Mesendoderm (in vitro differentiated cells): Measurements from ENCODE around the gene ENAH.
"Not testable (repeated sequence)": the region's sequence is repeated elsewhere in the genome, so short reads cannot be mapped to it uniquely, and the experiment has no call there.

ENCODE experiments used
- DNase-seq: peaks from one replicate; pipeline ENCODE4 v3.0.0; 2013
- H2AK5ac ChIP-seq: 2 replicates; pipeline ENCODE4 v1.6.1; 2013; ENCODE audit warnings: low read length, inconsistent platforms
- H2BK120ac ChIP-seq: 2 replicates; pipeline ENCODE4 v1.6.1; 2013; ENCODE audit warnings: low read depth, mild to moderate bottlenecking, low read length, moderate library complexity, mixed read lengths
- H2BK15ac ChIP-seq: replicated peaks from 2 replicates; pipeline ENCODE4 v1.6.1; 2013; ENCODE audit warnings: low read depth, mild to moderate bottlenecking, moderate library complexity
- H2BK5ac ChIP-seq: 2 replicates; pipeline ENCODE4 v1.6.1; 2013; ENCODE audit warnings: low read length, inconsistent platforms
- H3K18ac ChIP-seq: 2 replicates; pipeline ENCODE4 v1.6.1; 2013; ENCODE audit warnings: mild to moderate bottlenecking, low read length, mixed read lengths
- H3K23ac ChIP-seq: one replicate; pipeline ENCODE4 v1.6.1; 2013; ENCODE audit warnings: low read length
- H3K27ac ChIP-seq: 2 replicates; pipeline ENCODE4 v1.5.1; 2013; ENCODE audit warnings: low read depth, mild to moderate bottlenecking, inconsistent platforms, low read length, moderate library complexity
- H3K27me3 ChIP-seq: 2 replicates; pipeline ENCODE4 v1.6.1; 2013; ENCODE audit warnings: low read length, control low read depth, mild to moderate bottlenecking, inconsistent platforms; ENCODE audit not compliant: insufficient read depth, poor library complexity
- H3K36me3 ChIP-seq: 2 replicates; pipeline ENCODE4 v1.6.1; 2013; ENCODE audit warnings: low read length, inconsistent platforms; ENCODE audit not compliant: control insufficient read depth, insufficient read depth
- H3K4ac ChIP-seq: one replicate; pipeline ENCODE4 v1.6.1; 2013; ENCODE audit warnings: low read depth, mild to moderate bottlenecking, low read length, moderate library complexity
- H3K4me1 ChIP-seq: 2 replicates; pipeline ENCODE4 v1.6.1; 2013; ENCODE audit warnings: low read depth, low read length, inconsistent platforms; ENCODE audit not compliant: control insufficient read depth
- H3K4me2 ChIP-seq: 2 replicates; pipeline ENCODE4 v1.6.1; 2013; ENCODE audit warnings: low read length
- H3K4me3 ChIP-seq: 2 replicates; pipeline ENCODE4 v1.5.1; 2013; ENCODE audit warnings: mild to moderate bottlenecking, low read length
- H3K56ac ChIP-seq: one replicate; pipeline ENCODE4 v1.6.1; 2013; ENCODE audit warnings: low read length
- H3K79me1 ChIP-seq: 2 replicates; pipeline ENCODE4 v1.6.1; 2013; ENCODE audit warnings: low read length, inconsistent platforms
- H3K79me2 ChIP-seq: 2 replicates; pipeline ENCODE4 v1.6.1; 2013; ENCODE audit warnings: mild to moderate bottlenecking, low read length; ENCODE audit not compliant: control insufficient read depth, insufficient read depth
- H3K9ac ChIP-seq: 2 replicates; pipeline ENCODE4 v1.6.1; 2013; ENCODE audit warnings: low read length, inconsistent platforms
- H4K5ac ChIP-seq: one replicate; pipeline ENCODE4 v1.6.1; 2013; ENCODE audit warnings: low read length
- H4K8ac ChIP-seq: one replicate; pipeline ENCODE4 v1.6.1; 2013; ENCODE audit warnings: low read depth, mild to moderate bottlenecking, control low read depth, low read length, moderate library complexity
- WGBS: extraction: QIAGEN DNeasy Blood & Tissue Kit; methylation state at CpG from one replicate; pipeline ENCODE4 v1.1.7; 2013; ENCODE audit warnings: low lambda C conversion rate, missing lambda C conversion rate; ENCODE audit not compliant: insufficient coverage; ENCODE audit errors: extremely low coverage; 5-methylcytosine and 5-hydroxymethylcytosine counted together

ENAH gene

DNA sequence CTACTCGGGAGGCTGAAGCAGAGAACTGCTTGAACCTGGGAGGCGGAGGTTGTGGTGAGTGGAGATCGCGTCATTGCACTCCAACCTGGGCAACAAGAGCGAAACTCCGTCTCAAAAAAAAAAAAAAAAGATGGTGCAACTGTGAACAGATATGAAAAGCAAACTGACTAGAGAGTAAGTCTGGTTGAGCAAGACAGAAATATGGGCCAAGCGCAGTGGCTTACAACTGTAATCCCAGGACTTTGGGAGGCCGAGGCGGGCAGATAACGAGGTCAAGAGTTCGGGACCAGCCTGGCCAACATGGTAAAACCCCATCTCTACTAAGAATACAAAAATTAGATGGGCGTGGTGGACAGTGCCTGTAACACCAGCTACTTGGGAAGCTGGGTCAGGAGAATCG, 24.1 kb downstream of the ENAH start:
- H3K4ac ChIP-seq, H3K23ac ChIP-seq, DNase-seq, H3K4me1 ChIP-seq, H3K9ac ChIP-seq, H3K4me3 ChIP-seq, H3K27me3 ChIP-seq, H3K18ac ChIP-seq, H3K27ac ChIP-seq, H2BK120ac ChIP-seq, H3K36me3 ChIP-seq, H2BK15ac ChIP-seq, H4K5ac ChIP-seq, H3K4me2 ChIP-seq, H3K56ac ChIP-seq, H4K8ac ChIP-seq, H3K79me1 ChIP-seq, H2AK5ac ChIP-seq, H2BK5ac ChIP-seq: not testable (repeated sequence)
- no CpG with 5 or more reads among the region's 13 CpGs for WGBS
- H3K79me2 ChIP-seq = peaks cover 72% of the 10 kb centered on the region

DNA sequence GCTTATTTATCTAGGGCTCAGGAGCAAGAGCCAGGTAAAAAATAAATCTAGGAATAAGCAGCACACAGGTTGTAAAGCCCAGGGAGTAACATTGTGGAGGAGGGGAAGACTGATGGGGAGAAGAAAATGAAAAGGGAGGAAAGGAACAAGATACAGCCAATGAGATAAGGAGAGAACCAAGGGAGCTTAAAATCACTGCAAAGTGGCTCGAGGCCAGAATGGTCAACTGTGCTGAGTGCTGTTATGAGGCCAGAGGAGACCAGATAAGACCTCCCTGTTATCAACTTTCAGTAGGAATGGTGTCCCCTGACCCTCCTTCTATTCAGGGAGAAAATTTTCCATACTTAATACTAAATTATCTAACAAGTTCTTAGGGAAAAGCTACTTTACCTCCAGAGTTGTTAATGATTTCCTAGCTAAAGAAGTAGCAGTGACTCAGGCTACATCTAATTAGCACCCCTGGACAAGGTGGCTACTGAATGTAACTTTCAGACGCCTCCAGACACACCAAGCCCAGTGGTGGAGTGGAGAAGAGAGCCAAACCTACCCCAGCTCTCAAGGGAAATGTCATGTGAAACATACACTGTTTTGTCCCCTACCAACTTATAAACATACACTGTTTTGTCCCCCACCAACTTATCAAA, 25.5 kb downstream of the ENAH start:
- DNase-seq = peak; percentile 87
- peaks cover 70% of the 10 kb centered on the region for H3K79me2 ChIP-seq

DNA sequence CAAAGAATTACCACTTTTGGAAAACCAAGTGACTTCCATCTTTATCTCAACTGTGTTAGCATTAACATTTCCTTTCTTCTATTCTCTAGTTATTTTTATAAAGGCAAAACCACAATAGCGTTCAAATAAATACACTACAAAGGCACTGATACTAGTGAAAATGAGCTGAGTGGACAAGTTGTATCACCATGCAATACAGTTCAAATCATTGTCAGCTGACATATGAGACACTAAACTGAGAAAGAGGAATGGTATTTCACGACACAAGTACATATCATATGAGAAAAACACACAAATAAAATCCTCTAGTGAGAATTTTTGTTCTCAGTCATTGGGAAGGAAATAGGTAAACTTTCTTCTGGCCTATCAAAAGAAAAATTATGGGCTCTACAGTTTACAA, 26.2 kb downstream of the ENAH start:
- no peak overlapping the region for H2BK120ac ChIP-seq
- no peak overlapping the region for H2BK15ac ChIP-seq
- no peaks in the 10 kb centered on the region for H3K27me3 ChIP-seq
- no peak overlapping the region for H2AK5ac ChIP-seq
- no peak overlapping the region for H4K8ac ChIP-seq
- H3K79me1 ChIP-seq = peaks cover 8% of the 10 kb centered on the region
- DNase-seq = no peak
- H3K4me3 ChIP-seq = no peak overlapping the region
- no peak overlapping the region for H3K18ac ChIP-seq
- no peak overlapping the region for H3K4ac ChIP-seq
- peaks cover 71% of the 10 kb centered on the region for H3K79me2 ChIP-seq
- no peak overlapping the region for H3K4me2 ChIP-seq
- no peak overlapping the region for H2BK5ac ChIP-seq
- no peak overlapping the region for H3K56ac ChIP-seq
- no peak overlapping the region for H4K5ac ChIP-seq
- WGBS = no CpG with 5 or more reads among the region's 2 CpGs
- H3K27ac ChIP-seq = no peak overlapping the region
- no peak overlapping the region for H3K9ac ChIP-seq
- H3K23ac ChIP-seq = no peak overlapping the region
- peaks cover 4% of the 10 kb centered on the region for H3K4me1 ChIP-seq
- H3K36me3 ChIP-seq = no peaks in the 10 kb centered on the region

More for the DNA sequence above, 25.5 kb downstream of the ENAH start:
- H3K18ac ChIP-seq = peak overlapping the region; percentile 28
- no peak overlapping the region for H3K4ac ChIP-seq
- H3K4me3 ChIP-seq = no peak overlapping the region
- H3K4me2 ChIP-seq = no peak overlapping the region
- peaks cover 8% of the 10 kb centered on the region for H3K79me1 ChIP-seq
- no CpG with 5 or more reads among the region's 2 CpGs for WGBS
- no peaks in the 10 kb centered on the region for H3K27me3 ChIP-seq
- H2BK15ac ChIP-seq = no peak overlapping the region
- no peak overlapping the region for H3K9ac ChIP-seq
- no peak overlapping the region for H2AK5ac ChIP-seq
- H4K8ac ChIP-seq = no peak overlapping the region
- no peak overlapping the region for H4K5ac ChIP-seq
- H3K4me1 ChIP-seq = peaks cover 4% of the 10 kb centered on the region
- H2BK5ac ChIP-seq = no peak overlapping the region
- no peak overlapping the region for H3K56ac ChIP-seq
- H2BK120ac ChIP-seq = no peak overlapping the region
- peak overlapping the region; percentile 57 for H3K27ac ChIP-seq
- no peak overlapping the region for H3K23ac ChIP-seq
- H3K36me3 ChIP-seq = no peaks in the 10 kb centered on the region

DNA sequence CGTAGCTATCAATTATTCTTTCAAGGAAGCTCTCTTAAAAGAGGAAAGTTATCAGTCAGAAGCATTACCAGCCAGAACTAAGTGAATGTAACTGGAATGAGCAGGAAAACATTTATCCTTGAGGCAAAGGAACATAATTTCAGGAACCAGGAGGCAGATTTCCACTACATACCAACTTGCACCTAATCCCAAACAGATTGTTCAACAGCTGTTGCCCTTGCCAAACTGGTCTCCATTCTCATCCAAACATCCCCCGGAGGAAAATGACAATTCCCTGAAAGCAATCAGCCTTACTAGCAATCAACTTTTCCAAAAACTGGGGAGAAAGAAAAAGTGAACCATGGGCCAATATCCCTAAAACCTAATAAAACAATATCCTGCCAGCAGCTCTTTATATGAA, 35.0 kb downstream of the ENAH start:
- peaks cover 2% of the 10 kb centered on the region for H3K27me3 ChIP-seq
- no peak overlapping the region for H2AK5ac ChIP-seq
- no CpG with 5 or more reads among the region's 2 CpGs for WGBS
- peaks cover 70% of the 10 kb centered on the region for H3K79me2 ChIP-seq
- no peak overlapping the region for H3K56ac ChIP-seq
- H3K4me3 ChIP-seq = no peak overlapping the region
- no peak overlapping the region for H2BK5ac ChIP-seq
- H4K8ac ChIP-seq = no peak overlapping the region
- H3K18ac ChIP-seq = no peak overlapping the region
- no peak overlapping the region for H3K4ac ChIP-seq
- H3K27ac ChIP-seq = no peak overlapping the region
- H3K23ac ChIP-seq = no peak overlapping the region
- no peak overlapping the region for H3K4me2 ChIP-seq
- no peak overlapping the region for H4K5ac ChIP-seq
- no peak overlapping the region for H2BK120ac ChIP-seq
- no peak overlapping the region for H3K9ac ChIP-seq
- H3K36me3 ChIP-seq = no peaks in the 10 kb centered on the region
- H3K4me1 ChIP-seq = peaks cover 2% of the 10 kb centered on the region
- H2BK15ac ChIP-seq = no peak overlapping the region
- no peak for DNase-seq
- peaks cover 13% of the 10 kb centered on the region for H3K79me1 ChIP-seq

DNA sequence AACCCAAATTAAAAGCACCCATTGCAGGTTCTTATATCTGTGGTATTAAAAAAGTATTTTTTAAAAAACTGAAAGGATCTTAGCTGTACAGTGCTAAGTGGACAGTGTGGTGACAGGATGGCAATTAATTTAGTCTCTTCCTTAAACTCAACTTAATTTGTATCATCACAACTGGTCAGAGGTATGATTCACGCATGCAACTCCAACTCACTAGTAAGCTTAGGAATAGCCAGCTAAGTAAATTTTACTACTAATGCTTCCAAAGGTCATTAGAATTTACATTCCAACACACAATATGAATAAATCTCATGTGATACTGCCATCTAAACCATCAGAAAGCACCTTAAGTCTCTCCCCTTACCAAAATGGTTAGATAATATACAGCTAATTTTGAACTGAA, 35.4 kb downstream of the ENAH start:
- Histone ChIP-seq H3K27ac (no peak overlapping the region), H2AK5ac (no peak overlapping the region), H3K23ac (no peak overlapping the region), H3K4me2 (no peak overlapping the region), H3K9ac (no peak overlapping the region), H4K5ac (no peak overlapping the region), H3K56ac (no peak overlapping the region), H3K27me3 (peaks cover 2% of the 10 kb centered on the region), H3K79me1 (peaks cover 10% of the 10 kb centered on the region), H2BK5ac (no peak overlapping the region), H2BK120ac (no peak overlapping the region), H3K4me3 (no peak overlapping the region), H3K4ac (no peak overlapping the region), H3K4me1 (peaks cover 2% of the 10 kb centered on the region), H3K36me3 (no peaks in the 10 kb centered on the region), H3K79me2 (peaks cover 70% of the 10 kb centered on the region), H4K8ac (no peak overlapping the region), H2BK15ac (no peak overlapping the region), H3K18ac (no peak overlapping the region)
- DNase-seq = no peak
- WGBS = no CpG with 5 or more reads among the region's 1 CpG

DNA sequence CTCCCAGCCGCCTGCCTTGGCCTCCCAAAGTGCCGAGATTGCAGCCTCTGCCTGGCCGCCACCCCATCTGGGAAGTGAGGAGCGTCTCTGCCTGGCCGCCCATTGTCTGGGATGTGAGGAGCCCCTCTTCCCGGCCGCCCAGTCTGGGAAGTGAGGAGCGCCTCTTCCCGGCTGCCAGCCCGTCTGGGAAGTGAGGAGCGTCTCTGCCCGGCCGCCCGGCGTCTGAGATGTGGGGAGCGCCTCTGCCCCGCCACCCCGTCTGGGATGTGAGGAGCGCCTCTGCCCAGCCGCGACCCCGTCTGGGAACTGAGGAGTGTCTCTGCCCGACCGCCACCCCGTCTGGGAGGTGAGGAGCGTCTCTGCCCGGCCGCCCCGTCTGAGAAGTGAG, 37.5 kb downstream of the ENAH start:
- H3K23ac ChIP-seq, H3K9ac ChIP-seq, H3K27ac ChIP-seq, H2BK15ac ChIP-seq, DNase-seq, H2AK5ac ChIP-seq, H3K27me3 ChIP-seq, H3K56ac ChIP-seq, H3K18ac ChIP-seq, H3K4me1 ChIP-seq, H3K4me2 ChIP-seq, H3K4ac ChIP-seq, H3K4me3 ChIP-seq, H4K5ac ChIP-seq, H3K79me1 ChIP-seq, H3K36me3 ChIP-seq, H2BK120ac ChIP-seq, H4K8ac ChIP-seq, H2BK5ac ChIP-seq: not testable (repeated sequence)
- peaks cover 75% of the 10 kb centered on the region for H3K79me2 ChIP-seq
- WGBS = no CpG with 5 or more reads among the region's 29 CpGs
